ENCODE data around the gene TSPAN14.

Gene TSPAN14

DNA sequence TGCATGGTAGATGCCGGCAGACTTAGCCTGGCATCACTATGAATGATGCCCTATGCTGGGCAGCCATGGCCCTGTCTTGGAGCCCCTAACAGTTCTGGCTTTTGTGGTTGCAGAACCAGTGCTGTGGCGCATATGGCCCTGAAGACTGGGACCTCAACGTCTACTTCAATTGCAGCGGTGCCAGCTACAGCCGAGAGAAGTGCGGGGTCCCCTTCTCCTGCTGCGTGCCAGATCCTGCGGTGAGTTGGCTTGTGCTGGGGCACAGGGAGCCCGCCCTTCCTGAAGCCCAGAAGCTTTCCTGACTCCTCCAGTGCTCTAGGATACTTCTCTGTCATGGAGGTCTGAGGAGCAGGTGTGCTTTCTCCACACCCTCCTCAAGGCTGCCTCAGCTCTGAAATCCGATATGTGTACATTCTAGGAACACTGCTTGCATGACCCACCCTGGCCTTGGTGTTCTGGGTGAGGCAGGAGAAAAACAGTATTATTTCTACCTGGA is 58.0 kb downstream of the TSPAN14 start:
- in situ Hi-C loops (cut with HindIII; ENCODE audit: low pct_ligation_motif_present, low pct_unique_long_range_greater_than_20kb, low sequenced_read_pairs) = no loop called here
- no peak for DNase-seq

DNA sequence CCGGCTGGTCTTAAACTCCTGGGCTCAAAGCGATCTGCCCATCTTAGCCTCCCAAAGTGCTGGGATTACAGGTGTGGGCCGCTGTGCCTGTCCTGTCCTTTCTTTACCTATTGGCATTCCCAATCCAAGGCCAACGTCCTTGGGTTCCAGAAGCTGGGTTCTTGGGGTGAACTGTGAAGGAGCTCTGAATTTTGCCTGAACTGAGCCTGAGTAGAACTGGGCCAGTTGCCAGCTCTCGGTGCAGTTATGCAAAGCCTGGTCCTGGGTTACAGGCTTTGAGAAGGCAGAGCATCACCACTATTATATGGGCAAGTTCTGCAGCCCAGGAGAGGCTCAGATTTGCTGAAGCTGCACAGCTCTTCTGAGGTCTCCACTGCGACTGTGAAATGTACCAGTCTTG is 59.0 kb downstream of the TSPAN14 start:
- in situ Hi-C loops (cut with HindIII; ENCODE audit: low pct_ligation_motif_present, low pct_unique_long_range_greater_than_20kb, low sequenced_read_pairs) = no loop called here
- DNase-seq = no peak

DNA sequence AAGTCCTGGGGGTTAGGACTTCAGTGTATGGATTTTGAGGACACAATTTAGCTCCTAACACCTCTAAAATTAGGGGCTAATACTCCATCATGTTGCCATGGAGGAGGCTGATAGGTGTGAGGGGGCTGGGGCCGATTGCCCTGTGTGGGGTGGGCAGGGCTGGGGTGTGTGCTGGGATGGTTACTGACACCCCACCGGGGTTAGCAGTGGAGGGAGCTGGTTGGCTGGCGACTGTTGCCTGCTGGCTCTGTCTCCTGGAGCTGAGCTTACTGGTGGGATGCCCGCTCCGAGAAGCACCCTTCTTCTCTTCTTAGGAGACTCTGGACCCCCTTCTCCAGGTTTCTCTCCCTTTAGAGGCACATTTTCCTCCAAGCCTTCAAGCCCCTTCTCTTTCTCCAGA is 61.4 kb downstream of the TSPAN14 start:
- DNase-seq = no peak
- in situ Hi-C loops (cut with HindIII; ENCODE audit: low pct_ligation_motif_present, low pct_unique_long_range_greater_than_20kb, low sequenced_read_pairs) = no loop called here

DNA sequence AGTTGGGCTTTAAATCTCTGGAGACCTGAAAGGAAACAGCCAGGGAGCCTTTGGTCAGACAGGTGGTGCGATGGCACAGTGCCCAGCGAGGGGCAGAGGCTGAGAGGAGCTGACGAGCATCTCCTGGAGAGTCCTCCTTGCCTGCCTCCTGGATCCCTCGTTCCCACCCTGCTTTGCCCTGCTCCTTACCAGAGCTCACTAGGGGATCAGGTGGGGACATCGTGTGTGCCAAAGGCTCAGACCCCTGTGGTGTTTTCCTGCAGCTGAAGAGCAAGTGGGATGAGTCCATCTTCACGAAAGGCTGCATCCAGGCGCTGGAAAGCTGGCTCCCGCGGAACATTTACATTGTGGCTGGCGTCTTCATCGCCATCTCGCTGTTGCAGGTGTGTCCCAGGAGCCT is 61.8 kb downstream of the TSPAN14 start:
- in situ Hi-C loops (cut with HindIII; ENCODE audit: low pct_ligation_motif_present, low pct_unique_long_range_greater_than_20kb, low sequenced_read_pairs) = no loop called here
- no peak for DNase-seq

GRCh38 chr10:80516506-80517075 is 62.5 kb downstream of the TSPAN14 start:
- in situ Hi-C loops (cut with HindIII; ENCODE audit: low pct_ligation_motif_present, low pct_unique_long_range_greater_than_20kb, low sequenced_read_pairs) = no loop called here
- DNase-seq = no peak

- no peak for DNase-seq
- in situ Hi-C loops (cut with HindIII; ENCODE audit: low pct_ligation_motif_present, low pct_unique_long_range_greater_than_20kb, low sequenced_read_pairs) = no loop called here
Observed at GRCh38 chr10:80517416-80518142, 63.5 kb downstream of the TSPAN14 start.

GRCh38 chr10:80518143-80518806 is 64.2 kb downstream of the TSPAN14 start:
- DNase-seq = no peak
- in situ Hi-C loops (cut with HindIII; ENCODE audit: low pct_ligation_motif_present, low pct_unique_long_range_greater_than_20kb, low sequenced_read_pairs) = no loop called here

DNA sequence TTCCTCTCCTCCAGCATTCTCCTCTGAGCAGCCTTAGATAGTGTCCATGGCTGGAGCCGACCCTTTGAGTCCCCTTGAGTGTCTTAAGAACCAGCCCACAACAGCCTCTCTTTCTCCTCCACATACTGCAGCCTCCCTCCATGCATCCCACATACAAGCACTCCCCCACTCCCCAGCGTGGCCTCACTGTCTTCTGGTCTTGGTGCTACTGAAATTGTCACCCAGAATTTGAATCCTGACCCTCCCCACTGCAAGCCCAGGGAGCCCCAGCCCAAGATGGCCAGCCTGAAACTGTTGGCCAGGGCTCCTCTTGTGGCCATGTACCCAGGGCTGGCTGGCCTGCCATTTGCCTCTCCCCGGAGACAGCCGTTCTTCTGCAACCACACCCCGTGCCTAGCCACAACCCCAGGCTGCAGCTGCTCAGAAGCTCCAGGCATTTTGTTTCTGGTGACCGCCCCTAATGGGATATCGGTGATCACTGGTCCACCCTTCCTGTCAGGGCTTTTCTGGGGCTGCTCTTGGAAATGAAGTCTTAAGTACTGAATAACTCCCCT is 64.8 kb downstream of the TSPAN14 start:
- DNase-seq = no peak
- in situ Hi-C loops (cut with HindIII; ENCODE audit: low pct_ligation_motif_present, low pct_unique_long_range_greater_than_20kb, low sequenced_read_pairs) = no loop called here

DNA sequence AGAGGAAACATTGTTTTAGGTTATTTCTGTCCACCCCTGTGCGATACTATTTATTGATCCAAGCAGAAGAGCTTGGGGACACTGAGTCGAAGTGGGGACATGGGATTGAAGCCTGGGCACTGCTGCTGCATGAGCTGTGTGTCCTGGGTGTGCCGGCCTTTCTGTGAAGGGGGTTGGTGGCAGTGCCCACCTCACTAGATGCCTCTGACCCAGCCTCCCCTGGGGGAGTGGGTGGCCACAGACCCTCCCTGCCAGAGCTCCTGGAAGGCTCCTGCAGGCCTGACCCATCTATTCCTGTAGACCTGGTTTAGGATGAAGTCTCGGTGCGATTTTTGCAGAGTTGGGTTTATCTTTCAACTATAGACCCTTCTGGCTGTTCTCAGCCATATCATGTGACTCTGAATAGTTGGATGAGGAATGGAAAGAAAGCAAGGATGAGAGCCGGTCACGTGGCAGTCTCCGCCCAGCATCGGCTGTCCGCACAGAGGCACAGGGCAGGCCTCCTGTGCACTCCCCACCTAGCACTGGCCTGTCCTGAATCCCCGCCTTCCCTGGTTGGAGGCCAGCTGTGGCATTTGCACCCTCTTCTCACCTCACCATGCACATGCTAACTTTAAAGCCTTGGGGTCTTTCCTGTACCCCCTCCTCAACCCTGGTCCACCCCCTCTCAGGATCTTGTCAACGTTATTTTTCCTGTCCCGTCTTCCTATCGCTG is 66.0 kb downstream of the TSPAN14 start:
- DNase-seq = no peak
- in situ Hi-C loops (cut with HindIII; ENCODE audit: low pct_ligation_motif_present, low pct_unique_long_range_greater_than_20kb, low sequenced_read_pairs) = no loop called here

- in situ Hi-C loops (cut with HindIII; ENCODE audit: low pct_ligation_motif_present, low pct_unique_long_range_greater_than_20kb, low sequenced_read_pairs) = no loop called here
Observed at GRCh38 chr10:80520661-80521470, 66.8 kb downstream of the TSPAN14 start.

DNA sequence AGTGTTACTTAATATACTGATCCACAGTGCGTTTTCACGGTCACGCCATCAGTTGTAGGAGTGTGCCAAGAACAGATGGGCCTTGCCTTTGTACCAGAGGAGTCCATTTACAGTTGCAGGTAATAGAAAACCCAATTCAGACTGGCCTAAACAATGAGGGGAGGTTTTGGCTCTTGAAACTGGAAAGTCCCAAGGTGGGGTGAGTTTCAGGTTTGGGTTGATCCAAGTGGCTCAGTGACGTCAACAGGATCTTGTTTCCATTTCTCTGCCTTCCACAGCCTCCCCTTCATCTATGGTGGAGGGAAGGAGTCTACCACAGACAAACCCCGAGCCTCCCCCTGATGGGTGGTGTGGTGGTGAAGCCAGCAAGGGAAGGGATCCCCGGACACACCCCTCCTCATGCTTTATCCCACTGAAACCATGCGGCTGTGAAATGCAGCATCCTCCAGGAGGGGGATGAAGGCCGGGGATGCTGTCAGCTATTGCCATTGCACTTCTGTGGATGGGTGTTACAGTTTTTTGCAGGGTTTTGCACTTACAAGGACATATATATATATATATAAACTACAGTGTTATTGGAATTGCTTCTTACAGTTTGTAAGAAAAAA is 68.8 kb downstream of the TSPAN14 start:
- in situ Hi-C loops (cut with HindIII; ENCODE audit: low pct_ligation_motif_present, low pct_unique_long_range_greater_than_20kb, low sequenced_read_pairs) = no loop called here
- no peak for DNase-seq

More at GRCh38 chr10:80520661-80521470, 66.8 kb downstream of the TSPAN14 start:
- DNase-seq = no peak

DNA sequence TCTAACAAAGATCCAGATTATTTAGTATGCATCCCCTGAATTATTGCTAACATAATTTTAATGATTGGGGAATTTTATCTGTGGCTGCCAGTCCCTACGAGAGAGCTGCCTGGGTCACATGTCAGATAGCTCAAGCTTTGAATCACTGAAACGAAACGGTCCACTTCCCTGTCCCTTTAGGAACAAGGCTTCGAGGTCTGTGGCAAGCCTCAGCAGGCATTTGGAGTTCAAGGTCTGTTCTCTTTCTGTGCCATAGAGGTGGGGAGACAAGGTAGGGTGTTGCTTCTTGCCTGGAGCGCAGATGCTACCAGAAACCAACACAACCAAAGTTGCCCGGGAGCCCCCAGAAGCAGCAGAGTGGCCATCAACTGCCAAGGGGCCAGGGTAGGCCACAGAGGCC is 69.7 kb downstream of the TSPAN14 start:
- in situ Hi-C loops (cut with HindIII; ENCODE audit: low pct_ligation_motif_present, low pct_unique_long_range_greater_than_20kb, low sequenced_read_pairs) = no loop called here
- no peak for DNase-seq

DNA sequence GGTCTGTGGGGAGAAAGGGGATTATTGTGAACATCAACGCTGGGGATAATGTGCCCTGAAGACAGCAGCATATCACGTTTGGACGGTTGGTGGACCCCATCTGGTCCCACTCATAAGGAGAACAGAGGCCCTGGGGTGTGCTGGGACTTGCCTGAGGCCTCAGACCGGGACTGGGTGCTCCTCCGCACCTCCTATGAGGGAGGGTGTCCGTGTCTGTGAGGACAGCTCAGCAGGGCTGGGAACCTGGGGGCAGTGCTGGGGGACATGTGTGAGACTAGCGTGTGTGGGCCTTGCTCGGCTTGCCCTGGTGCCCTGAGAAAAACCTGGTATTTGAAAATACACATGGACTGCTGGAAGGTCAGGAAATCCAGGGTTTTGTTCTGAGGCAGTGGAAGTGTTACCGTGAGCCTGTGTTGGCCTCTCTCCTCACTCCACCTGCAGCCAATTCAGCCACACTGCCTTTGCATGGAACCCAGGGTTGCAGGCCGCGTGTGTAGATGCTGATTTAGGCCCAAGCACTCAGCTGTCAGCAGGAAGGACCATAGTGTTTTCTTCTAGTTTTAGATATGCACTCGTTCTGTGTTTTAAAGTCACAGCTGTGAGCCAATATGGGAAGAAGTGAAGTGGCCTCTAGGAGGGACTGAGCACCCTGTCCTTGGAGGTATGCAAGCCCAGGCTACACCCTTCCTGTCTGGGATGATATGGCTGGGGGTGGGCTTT is 70.2 kb downstream of the TSPAN14 start:
- in situ Hi-C loops (cut with HindIII; ENCODE audit: low pct_ligation_motif_present, low pct_unique_long_range_greater_than_20kb, low sequenced_read_pairs) = no loop called here
- no peak for DNase-seq

DNA sequence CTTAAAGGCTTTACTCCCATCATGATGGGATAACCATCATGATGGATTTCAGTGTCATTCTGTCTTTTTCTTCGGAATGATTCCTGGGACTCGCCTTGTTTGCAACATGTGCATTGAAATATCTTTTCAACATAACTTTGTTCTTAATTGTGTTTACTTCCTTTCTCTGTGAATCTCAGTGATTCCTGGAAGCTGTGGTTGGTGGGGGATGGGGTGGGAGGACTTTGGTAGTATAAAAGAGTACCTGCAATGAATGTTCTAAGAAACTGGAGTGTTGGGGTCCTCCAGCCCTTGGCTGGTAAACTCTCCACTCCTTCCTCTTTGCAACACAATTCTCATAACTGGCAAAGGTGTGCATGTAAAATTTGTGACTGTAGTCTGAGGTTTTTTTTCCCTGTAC is 72.1 kb downstream of the TSPAN14 start:
- DNase-seq = no peak
- in situ Hi-C loops (cut with HindIII; ENCODE audit: low pct_ligation_motif_present, low pct_unique_long_range_greater_than_20kb, low sequenced_read_pairs) = no loop called here

GRCh38 chr10:80526742-80527141 is 72.6 kb downstream of the TSPAN14 start:
- in situ Hi-C loops (cut with HindIII; ENCODE audit: low pct_ligation_motif_present, low pct_unique_long_range_greater_than_20kb, low sequenced_read_pairs) = no loop called here
- DNase-seq = no peak

- no peak for DNase-seq
- in situ Hi-C loops (cut with HindIII; ENCODE audit: low pct_ligation_motif_present, low pct_unique_long_range_greater_than_20kb, low sequenced_read_pairs) = no loop called here
Observed at GRCh38 chr10:80528185-80528700, 74.1 kb downstream of the TSPAN14 start.

DNA sequence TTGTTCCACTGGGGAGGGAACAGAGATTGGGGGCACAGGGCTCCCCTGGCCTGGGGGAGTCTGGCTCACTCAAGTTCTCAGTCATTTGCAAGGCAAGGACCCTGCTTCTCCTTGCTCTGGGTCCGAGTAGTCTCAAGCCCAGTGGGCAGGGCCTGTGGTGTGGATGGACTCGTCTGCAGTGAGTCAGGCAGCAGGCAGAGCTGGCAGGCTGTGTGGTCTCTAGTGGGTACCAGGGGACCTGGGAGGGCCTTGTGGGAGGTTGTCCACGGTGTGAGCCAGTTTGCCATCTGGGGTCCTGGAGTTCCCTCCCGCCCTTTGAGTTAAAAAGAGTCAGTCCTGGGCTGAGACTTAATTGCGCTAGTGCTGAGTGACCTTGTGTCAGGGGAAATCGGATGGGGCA is 74.8 kb downstream of the TSPAN14 start:
- DNase-seq = no peak
- in situ Hi-C loops (cut with HindIII; ENCODE audit: low pct_ligation_motif_present, low pct_unique_long_range_greater_than_20kb, low sequenced_read_pairs) = no loop called here

All from ACHN (cell line).